HL-60 (cell line): ENCODE data around the gene ZNF200.

Experiments used
- CTCF ChIP-seq: IDR thresholded peaks from one replicate; pipeline ENCODE4 v1.5.1; 2011; ENCODE audit warnings: low read length, control low read depth, inconsistent platforms; ENCODE audit not compliant: insufficient read depth
- POLR2AphosphoS5 ChIP-seq: IDR thresholded peaks from 2 replicates; pipeline ENCODE4 v1.6.1; 2012; ENCODE audit warnings: low read depth
- REST ChIP-seq: IDR thresholded peaks from 2 replicates; pipeline ENCODE4 v1.6.1; 2012; ENCODE audit warnings: low read depth; ENCODE audit not compliant: insufficient replicate concordance
- SPI1 ChIP-seq: IDR thresholded peaks from 2 replicates; pipeline ENCODE4 v1.6.1; 2012; ENCODE audit warnings: low read depth, mild to moderate bottlenecking, borderline replicate concordance

- TF ChIP-seq CTCF (no peak), POLR2AphosphoS5 (no peak), REST (no peak), SPI1 (no peak)
Observed at GRCh38 chr16:3189869-3190268, 45.1 kb downstream of the ZNF200 start.
